ENCODE data around the gene DHRS9. TPM values are rescaled to one million over a fixed set of nuclear protein-coding genes. Genes with fewer than 3 reads are reported as not detected.

Gene DHRS9
- total RNA-seq, 2 experiments from 2014 or later, result not detected

- CTCF ChIA-PET, result no interaction called here
- no peaks in the 10 kb centered on the region for H3K27me3 ChIP-seq (ENCODE audit: control insufficient read depth in 1 of 2, insufficient read depth in 2 of 2, low read length in 2 of 2)
- intact Hi-C loops (cut with DNase I, micrococcal nuclease), result no loop called here
- POLR2A ChIA-PET, result no interaction called here
- TF ChIP-seq CTCF (IDR thresholded peaks at IDR 0.05), result no peak
- peaks cover 7% of the 10 kb centered on the region for H3K4me1 ChIP-seq (ENCODE audit: insufficient read depth, low read length)
- DNase-seq (no peak), ATAC-seq (ENCODE audit: poor library complexity) (no peak)
- Mint-ChIP-seq H3K27me3 (no peaks in the 10 kb centered on the region), H3K4me3 (no peak overlapping the region), H3K27ac (no peak overlapping the region), H3K4me1 (ENCODE audit: low read depth) (no peaks in the 10 kb centered on the region), H3K36me3 (ENCODE audit: low read depth) (no peaks in the 10 kb centered on the region), H3K9me3 (no peaks in the 10 kb centered on the region)
- H3K9me3 ChIP-seq (ENCODE audit: control insufficient read depth in 1 of 2, insufficient read depth in 1 of 2, low read length in 2 of 2), result no peaks in the 10 kb centered on the region
- no peaks in the 10 kb centered on the region for H3K36me3 ChIP-seq (ENCODE audit: insufficient read depth, low read length)
- H3K4me3 ChIP-seq (ENCODE audit: low read length), result no peak overlapping the region
- no peak overlapping the region for H3K27ac ChIP-seq (ENCODE audit: low read depth in 1 of 2, low read length in 2 of 2)
Measured at GRCh38 chr2:169069833-169070232, 470 bp downstream of the DHRS9 start.

- Histone ChIP-seq H3K36me3 (ENCODE audit: insufficient read depth, low read length) (no peaks in the 10 kb centered on the region), H3K4me1 (ENCODE audit: insufficient read depth, low read length) (peaks cover 7% of the 10 kb centered on the region), H3K9me3 (ENCODE audit: control insufficient read depth in 1 of 2, insufficient read depth in 1 of 2, low read length in 2 of 2) (no peaks in the 10 kb centered on the region), H3K4me3 (ENCODE audit: low read length) (no peak overlapping the region), H3K27me3 (ENCODE audit: control insufficient read depth in 1 of 2, insufficient read depth in 2 of 2, low read length in 2 of 2) (no peaks in the 10 kb centered on the region), H3K27ac (ENCODE audit: low read depth in 1 of 2, low read length in 2 of 2) (no peak overlapping the region)
- Mint-ChIP-seq H3K4me3 (no peak overlapping the region), H3K27ac (no peak overlapping the region), H3K36me3 (ENCODE audit: low read depth) (no peaks in the 10 kb centered on the region), H3K27me3 (no peaks in the 10 kb centered on the region), H3K4me1 (ENCODE audit: low read depth) (no peaks in the 10 kb centered on the region), H3K9me3 (no peaks in the 10 kb centered on the region)
- ChIA-PET POLR2A (no interaction called here), CTCF (no interaction called here)
- intact Hi-C loops (cut with DNase I, micrococcal nuclease), result no loop called here
- ATAC-seq (ENCODE audit: poor library complexity) (no peak), DNase-seq (no peak)
- TF ChIP-seq CTCF (IDR thresholded peaks at IDR 0.05), result no peak
Measured at GRCh38 chr2:169071455-169071854, 2.1 kb downstream of the DHRS9 start.

GRCh38 chr2:169072163-169072925 is 3.0 kb downstream of the DHRS9 start:
- intact Hi-C loops (cut with DNase I, micrococcal nuclease), result no loop called here
- H3K27ac ChIP-seq (ENCODE audit: low read depth in 1 of 2, low read length in 2 of 2), result no peak overlapping the region
- ChIA-PET CTCF (no interaction called here), POLR2A (no interaction called here)
- H3K36me3 ChIP-seq (ENCODE audit: insufficient read depth, low read length), result no peaks in the 10 kb centered on the region
- DNase-seq (peak in 2 of 14 experiments; percentile 35), ATAC-seq (ENCODE audit: poor library complexity) (no peak)
- no peaks in the 10 kb centered on the region for H3K27me3 ChIP-seq (ENCODE audit: control insufficient read depth in 1 of 2, insufficient read depth in 2 of 2, low read length in 2 of 2)
- Mint-ChIP-seq H3K9me3 (no peaks in the 10 kb centered on the region), H3K27ac (no peak overlapping the region), H3K4me3 (no peak overlapping the region), H3K4me1 (ENCODE audit: low read depth) (no peaks in the 10 kb centered on the region), H3K36me3 (ENCODE audit: low read depth) (no peaks in the 10 kb centered on the region), H3K27me3 (no peaks in the 10 kb centered on the region)
- H3K4me1 ChIP-seq (ENCODE audit: insufficient read depth, low read length), result peaks cover 7% of the 10 kb centered on the region
- H3K9me3 ChIP-seq (ENCODE audit: control insufficient read depth in 1 of 2, insufficient read depth in 1 of 2, low read length in 2 of 2), result no peaks in the 10 kb centered on the region
- TF ChIP-seq CTCF (IDR thresholded peaks at IDR 0.05), result no peak
- no peak overlapping the region for H3K4me3 ChIP-seq (ENCODE audit: low read length)

Measured in CD4-positive, alpha-beta T cell (primary cell).